ENCODE measurements around the gene HDAC5.
"Not testable (repeated sequence)": the region's sequence is repeated elsewhere in the genome, so short reads cannot be mapped to it uniquely, and the experiment has no call there.

Gene HDAC5

GRCh38 chr17:44071198-44071520, 52.3 kb downstream of the HDAC5 start:
- DNase-seq (ENCODE audit: low read depth in 2 of 3, low spot score in 2 of 3): no peak

GRCh38 chr17:44070455-44071197, 52.8 kb downstream of the HDAC5 start, which contains the start of gene G6PC3:
Gene G6PC3 (plus strand): TSS chr17:44070735. CDS start chr17:44070966, 231 bp downstream.
- DNase-seq (ENCODE audit: low read depth in 2 of 3, low spot score in 2 of 3): peak; percentile 65 to 76 (median 65)

- DNase-seq (ENCODE audit: low read depth in 2 of 3, low spot score in 2 of 3): no peak
Observed at GRCh38 chr17:44069974-44070454, 53.4 kb downstream of the HDAC5 start.

GRCh38 chr17:44067545-44067940, 55.9 kb downstream of the HDAC5 start:
- DNase-seq (ENCODE audit: low read depth in 2 of 3, low spot score in 2 of 3): no peak

- DNase-seq (ENCODE audit: low read depth in 2 of 3, low spot score in 2 of 3): peak; percentile 74 to 89 (median 83)
Observed at GRCh38 chr17:44066204-44066930, 57.1 kb downstream of the HDAC5 start, which contains the start of gene LSM12. Gene LSM12 (minus strand): TSS chr17:44066671. CDS start chr17:44066587, 84 bp downstream.

GRCh38 chr17:44065668-44066203, 57.7 kb downstream of the HDAC5 start:
- DNase-seq (ENCODE audit: low read depth in 2 of 3, low spot score in 2 of 3): no peak

- DNase-seq (ENCODE audit: low read depth in 2 of 3, low spot score in 2 of 3): no peak
Observed at GRCh38 chr17:44063704-44064639, 59.5 kb downstream of the HDAC5 start.

- DNase-seq (ENCODE audit: low read depth in 2 of 3, low spot score in 2 of 3): no peak
Observed at GRCh38 chr17:44062871-44063270, 60.6 kb downstream of the HDAC5 start.

GRCh38 chr17:44061446-44061845, 62.0 kb downstream of the HDAC5 start:
- DNase-seq (ENCODE audit: low read depth in 2 of 3, low spot score in 2 of 3): no peak

- DNase-seq (ENCODE audit: low read depth in 2 of 3, low spot score in 2 of 3): no peak
Observed at GRCh38 chr17:44059101-44059892, 64.1 kb downstream of the HDAC5 start.

- DNase-seq (ENCODE audit: low read depth in 2 of 3, low spot score in 2 of 3): no peak
Observed at GRCh38 chr17:44053125-44053872, 70.1 kb downstream of the HDAC5 start.

GRCh38 chr17:44049294-44050060, 74.0 kb downstream of the HDAC5 start:
- DNase-seq (ENCODE audit: low read depth in 2 of 3, low spot score in 2 of 3): no peak

- DNase-seq (ENCODE audit: low read depth in 2 of 3, low spot score in 2 of 3): not testable (repeated sequence)
Observed at GRCh38 chr17:44046893-44047292, 76.5 kb downstream of the HDAC5 start.

- DNase-seq (ENCODE audit: low read depth in 2 of 3, low spot score in 2 of 3): no peak
Observed at GRCh38 chr17:44045486-44045885, 78.0 kb downstream of the HDAC5 start.

- no peak for DNase-seq (ENCODE audit: low read depth in 2 of 3, low spot score in 2 of 3)
Observed at GRCh38 chr17:44044071-44044470, 79.4 kb downstream of the HDAC5 start.

GRCh38 chr17:44043272-44043696, 80.2 kb downstream of the HDAC5 start:
- DNase-seq (ENCODE audit: low read depth in 2 of 3, low spot score in 2 of 3): no peak

- DNase-seq (ENCODE audit: low read depth in 2 of 3, low spot score in 2 of 3): no peak
Observed at GRCh38 chr17:44039829-44040635, 83.4 kb downstream of the HDAC5 start.

- DNase-seq (ENCODE audit: low read depth in 2 of 3, low spot score in 2 of 3): no peak
Observed at GRCh38 chr17:44038604-44039011, 84.8 kb downstream of the HDAC5 start.
